Mesothelial cell of epicardium (in vitro differentiated cells): Measurements from ENCODE around the gene NUP50. TPM values are rescaled to one million over a fixed set of nuclear protein-coding genes. Genes with fewer than 3 reads are reported as not detected.

Experiments used
- DNase-seq, 2 experiments: peaks; one replicate each; pipeline ENCODE4 v3.0.0; 2021; ENCODE audit warnings: low spot score in 2 of 2; ENCODE audit not compliant: unreplicated experiment in 2 of 2
- H3K27ac Mint-ChIP-seq: 2 replicates; pipeline ENCODE4 v1.8.0; 2021; ENCODE audit warnings: mixed read lengths
- H3K27me3 Mint-ChIP-seq: 2 replicates; pipeline ENCODE4 v1.8.0; 2021; ENCODE audit warnings: low read depth, mixed read lengths
- H3K36me3 Mint-ChIP-seq: 2 replicates; pipeline ENCODE4 v1.8.0; 2021; ENCODE audit warnings: mixed read lengths
- H3K4me1 Mint-ChIP-seq: 2 replicates; pipeline ENCODE4 v1.8.0; 2021; ENCODE audit warnings: mixed read lengths
- H3K4me3 Mint-ChIP-seq: 2 replicates; pipeline ENCODE4 v1.8.0; 2021; ENCODE audit warnings: mild to moderate bottlenecking, moderate library complexity, mixed read lengths
- H3K9me3 Mint-ChIP-seq: 2 replicates; pipeline ENCODE4 v1.8.0; 2021; ENCODE audit warnings: mixed read lengths
- CTCF ChIP-seq: fragments of 200-600 bp; sonication (generic); IDR thresholded peaks from one replicate; pipeline ENCODE4 v1.5.0; 2021; ENCODE audit warnings: antibody characterized with exemption; ENCODE audit not compliant: unreplicated experiment
- total RNA-seq: library from RNA; stranded (reverse); gene quantifications from 3 replicates; pipeline ENCODE4 v1.2.1, GENCODE V29; 2021

NUP50 gene
- total RNA-seq, 1 donor from 2014 or later: 45.8 TPM

GRCh38 chr22:45208993-45209838 is 45.5 kb downstream of the NUP50 start:
- Mint-ChIP-seq H3K9me3 (no peaks in the 10 kb centered on the region), H3K27me3 (peaks cover 11% of the 10 kb centered on the region), H3K4me3 (no peak overlapping the region), H3K27ac (no peak overlapping the region), H3K4me1 (peaks cover 41% of the 10 kb centered on the region), H3K36me3 (peaks cover 5% of the 10 kb centered on the region)
- TF ChIP-seq CTCF: peak; percentile 77
- DNase-seq: no peak

GRCh38 chr22:45210174-45210573 is 46.4 kb downstream of the NUP50 start:
- no peak overlapping the region for H3K27ac Mint-ChIP-seq
- no peaks in the 10 kb centered on the region for H3K9me3 Mint-ChIP-seq
- TF ChIP-seq CTCF: no peak
- H3K4me3 Mint-ChIP-seq: no peak overlapping the region
- H3K4me1 Mint-ChIP-seq: peaks cover 33% of the 10 kb centered on the region
- H3K36me3 Mint-ChIP-seq: peaks cover 5% of the 10 kb centered on the region
- H3K27me3 Mint-ChIP-seq: peaks cover 11% of the 10 kb centered on the region
- DNase-seq: no peak

GRCh38 chr22:45210577-45210976 is 46.9 kb downstream of the NUP50 start:
- Mint-ChIP-seq H3K9me3 (no peaks in the 10 kb centered on the region), H3K4me1 (peaks cover 33% of the 10 kb centered on the region), H3K27ac (peak overlapping the region; percentile 53), H3K27me3 (peaks cover 11% of the 10 kb centered on the region), H3K4me3 (no peak overlapping the region), H3K36me3 (peaks cover 5% of the 10 kb centered on the region)
- DNase-seq: no peak
- TF ChIP-seq CTCF: no peak

GRCh38 chr22:45210991-45211390 is 47.3 kb downstream of the NUP50 start:
- TF ChIP-seq CTCF: no peak
- peak overlapping the region; percentile 53 for H3K27ac Mint-ChIP-seq
- no peaks in the 10 kb centered on the region for H3K9me3 Mint-ChIP-seq
- peaks cover 5% of the 10 kb centered on the region for H3K36me3 Mint-ChIP-seq
- H3K4me3 Mint-ChIP-seq: no peak overlapping the region
- DNase-seq: no peak
- H3K4me1 Mint-ChIP-seq: peaks cover 33% of the 10 kb centered on the region
- H3K27me3 Mint-ChIP-seq: peaks cover 11% of the 10 kb centered on the region

- H3K4me1 Mint-ChIP-seq: peaks cover 34% of the 10 kb centered on the region
- H3K4me3 Mint-ChIP-seq: no peak overlapping the region
- H3K27ac Mint-ChIP-seq: peak overlapping the region; percentile 53
- no peak for TF ChIP-seq CTCF
- no peak for DNase-seq
- peaks cover 2% of the 10 kb centered on the region for H3K36me3 Mint-ChIP-seq
- peaks cover 11% of the 10 kb centered on the region for H3K27me3 Mint-ChIP-seq
- no peaks in the 10 kb centered on the region for H3K9me3 Mint-ChIP-seq
These were observed 47.7 kb downstream of the NUP50 start for GRCh38 chr22:45211435-45211834.
